HEK293 (cell line): ENCODE results near the gene TAF10.

Experiments used
- CTCF ChIA-PET: fragments of 350-600 bp; formaldehyde crosslinking; extraction: SDS; loops from one replicate; lab custom pipeline; 2021; ENCODE audit warnings: antibody characterized with exemption; lab: Yijun Ruan, JAX
- POLR2A ChIA-PET: fragments of 300-600 bp; formaldehyde crosslinking; extraction: SDS; loops from one replicate; lab custom pipeline; 2020; ENCODE audit warnings: antibody characterized with exemption, inconsistent platforms; lab: Yijun Ruan, JAX
- H3K27ac ChIP-seq: fragments of 200-500 bp; sonication (Bioruptor generic); 2 replicates; pipeline ENCODE4 v1.5.1; 2014; ENCODE audit warnings: low read depth, low read length, control low read depth, inconsistent platforms; ENCODE audit errors: extremely low read depth
- H3K36me3 ChIP-seq, 2 experiments: fragments of 200-500 bp in 1 of 2; sonication (Bioruptor generic) in 1 of 2; 1 replicate in 1 of 2; 2 replicates in 1 of 2; pipeline ENCODE4 v1.5.1; 2014 to 2017; ENCODE audit warnings: inconsistent platforms in 2 of 2, low read length in 2 of 2; ENCODE audit not compliant: control insufficient read depth in 2 of 2, insufficient read depth in 1 of 2
- H3K4me1 ChIP-seq: fragments of 200-500 bp; sonication (Bioruptor generic); 2 replicates; pipeline ENCODE4 v1.5.1; 2014; ENCODE audit warnings: mild to moderate bottlenecking, low read length, inconsistent platforms; ENCODE audit not compliant: control insufficient read depth, insufficient read depth
- H3K4me3 ChIP-seq: 2 replicates; pipeline ENCODE4 v1.5.1; 2011; ENCODE audit warnings: low read depth, mild to moderate bottlenecking, control low read depth, low read length, moderate library complexity
- H3K9me3 ChIP-seq: fragments of 200-500 bp; sonication (Bioruptor generic); 2 replicates; pipeline ENCODE4 v1.5.1; 2014; ENCODE audit warnings: low read depth, low read length, inconsistent platforms; ENCODE audit not compliant: control insufficient read depth, insufficient read depth
- BCL11B ChIP-seq: fragments of 450-650 bp; formaldehyde crosslinking; IDR thresholded peaks from 2 replicates; pipeline ENCODE4 v1.5.1; 2016; ENCODE audit warnings: low read depth, missing biosample characterization, missing genetic modification characterization
- EGR2 ChIP-seq: fragments of 450-650 bp; formaldehyde crosslinking; IDR thresholded peaks from 2 replicates; pipeline ENCODE4 v1.5.1; 2016; ENCODE audit warnings: low read depth, missing biosample characterization, missing genetic modification characterization
- GFI1B ChIP-seq: fragments of 450-650 bp; formaldehyde crosslinking; IDR thresholded peaks from 2 replicates; pipeline ENCODE4 v1.5.1; 2016; ENCODE audit warnings: missing biosample characterization, missing genetic modification characterization
- KLF9 ChIP-seq: fragments of 450-650 bp; formaldehyde crosslinking; IDR thresholded peaks from 2 replicates; pipeline ENCODE4 v1.5.1; 2016; ENCODE audit warnings: missing biosample characterization, missing genetic modification characterization, low read depth
- OVOL3 ChIP-seq: fragments of 450-650 bp; formaldehyde crosslinking; IDR thresholded peaks from 2 replicates; pipeline ENCODE4 v1.5.1; 2016; ENCODE audit warnings: missing biosample characterization, missing genetic modification characterization
- ZBTB21 ChIP-seq: fragments of 450-650 bp; formaldehyde crosslinking; IDR thresholded peaks from 2 replicates; pipeline ENCODE4 v1.5.1; 2017; ENCODE audit warnings: missing biosample characterization, missing genetic modification characterization
- ZBTB6 ChIP-seq: fragments of 450-650 bp; formaldehyde crosslinking; IDR thresholded peaks from 2 replicates; pipeline ENCODE4 v1.5.1; 2017; ENCODE audit warnings: missing biosample characterization, missing genetic modification characterization
- ZNF16 ChIP-seq: fragments of 450-650 bp; formaldehyde crosslinking; IDR thresholded peaks from 2 replicates; pipeline ENCODE4 v1.5.1; 2016; ENCODE audit warnings: low read depth, missing biosample characterization, missing genetic modification characterization
- ZNF169 ChIP-seq: fragments of 450-650 bp; formaldehyde crosslinking; IDR thresholded peaks from 2 replicates; pipeline ENCODE4 v1.5.1; 2016; ENCODE audit warnings: missing biosample characterization, missing genetic modification characterization
- ZNF202 ChIP-seq: fragments of 450-650 bp; formaldehyde crosslinking; IDR thresholded peaks from 2 replicates; pipeline ENCODE4 v1.5.1; 2016; ENCODE audit warnings: missing biosample characterization, missing genetic modification characterization, borderline replicate concordance
- ZNF366 ChIP-seq: fragments of 450-650 bp; formaldehyde crosslinking; conservative IDR thresholded peaks from 2 replicates; pipeline ENCODE4 v1.5.1; 2016; ENCODE audit warnings: missing biosample characterization, missing genetic modification characterization
- ZNF473 ChIP-seq: fragments of 450-650 bp; formaldehyde crosslinking; IDR thresholded peaks from 2 replicates; pipeline ENCODE4 v1.5.1; 2017; ENCODE audit warnings: missing biosample characterization, missing genetic modification characterization
- ZNF549 ChIP-seq: fragments of 450-650 bp; IDR thresholded peaks from 2 replicates; pipeline ENCODE4 v1.5.1; 2018; ENCODE audit warnings: missing biosample characterization, missing genetic modification characterization, mild to moderate bottlenecking, inconsistent platforms, moderate library complexity
- ZNF561 ChIP-seq: fragments of 450-650 bp; IDR thresholded peaks from 2 replicates; pipeline ENCODE4 v1.5.1; 2018; ENCODE audit warnings: missing biosample characterization, missing genetic modification characterization, borderline replicate concordance
- ZNF596 ChIP-seq: fragments of 450-650 bp; IDR thresholded peaks from 2 replicates; pipeline ENCODE4 v1.5.0; 2018; ENCODE audit warnings: missing biosample characterization, mild to moderate bottlenecking, missing genetic modification characterization, moderate library complexity
- ZNF600 ChIP-seq: fragments of 450-650 bp; formaldehyde crosslinking; IDR thresholded peaks from 2 replicates; pipeline ENCODE4 v1.5.1; 2016; ENCODE audit warnings: missing biosample characterization, missing genetic modification characterization
- ZNF623 ChIP-seq: fragments of 450-650 bp; formaldehyde crosslinking; IDR thresholded peaks from 2 replicates; pipeline ENCODE4 v1.5.1; 2016; ENCODE audit warnings: missing biosample characterization, missing genetic modification characterization
- ZNF658 ChIP-seq: fragments of 450-650 bp; formaldehyde crosslinking; IDR thresholded peaks from 2 replicates; pipeline ENCODE4; 2016; ENCODE audit warnings: missing biosample characterization, missing genetic modification characterization
- ZNF768 ChIP-seq: fragments of 450-650 bp; formaldehyde crosslinking; IDR thresholded peaks from 2 replicates; pipeline ENCODE4 v1.5.1; 2018; ENCODE audit warnings: missing biosample characterization, mild to moderate bottlenecking, missing genetic modification characterization
- TF ChIP-seq, protein P1 (sequence below): fragments of 450-650 bp; formaldehyde crosslinking; IDR thresholded peaks from 2 replicates; pipeline ENCODE4 v1.5.1; 2016; ENCODE audit warnings: missing biosample characterization, missing genetic modification characterization
- TF ChIP-seq, protein P2 (sequence below): fragments of 450-650 bp; formaldehyde crosslinking; IDR thresholded peaks from 2 replicates; pipeline ENCODE4 v1.5.1; 2017; ENCODE audit warnings: missing biosample characterization, missing genetic modification characterization
- TF ChIP-seq, protein P3 (sequence below): fragments of 450-650 bp; formaldehyde crosslinking; IDR thresholded peaks from 2 replicates; pipeline ENCODE4 v1.5.1; 2016; ENCODE audit warnings: missing biosample characterization, missing genetic modification characterization

TAF10 gene

DNA sequence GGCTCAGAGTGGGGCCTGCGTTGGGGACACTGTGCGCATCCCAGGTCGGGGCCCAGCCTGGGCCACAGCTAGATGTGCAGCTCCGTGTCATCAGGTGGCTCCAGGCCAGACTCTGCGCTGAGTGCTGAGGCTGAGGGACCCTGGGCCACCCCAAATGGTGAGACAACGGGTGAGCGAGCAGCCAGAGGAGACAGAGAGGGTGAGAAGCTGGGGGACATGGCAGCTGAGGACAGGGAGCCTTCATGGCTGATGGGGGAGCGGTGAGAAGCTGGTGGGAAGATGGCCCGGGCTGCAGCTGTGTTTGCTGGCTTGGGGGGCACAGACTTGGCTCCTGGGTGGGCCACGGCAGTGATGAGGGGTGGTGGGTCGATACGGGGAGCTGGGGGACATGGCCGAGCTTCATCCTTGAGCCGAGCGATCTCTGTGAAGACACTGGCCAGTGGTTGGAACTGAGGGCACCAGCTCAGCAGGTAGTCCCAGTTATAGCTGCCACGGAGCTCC, 9.7 kb upstream of the TAF10 start:
- no peak overlapping the region for H3K4me3 ChIP-seq
- 0 out of 2 replicates have a peak, but pooled peaks cover 4% of the 10 kb centered on the region for H3K4me1 ChIP-seq
- no peaks in the 10 kb centered on the region for H3K9me3 ChIP-seq
- H3K36me3 ChIP-seq = peaks cover 0 to 22% of the 10 kb centered on the region in 2 experiments; a peak in 1 of 3 replicates
- H3K27ac ChIP-seq = no peak overlapping the region
- ChIA-PET POLR2A (interaction anchor here (1.0 to 1.9 kb wide), 3 partner anchors 10 to 19 kb away, joined by 3 to 8 read pairs (median 3); partner anchors contain the start of genes ILK and TAF10), CTCF (interaction anchor here (0.6 to 1.1 kb wide), 2 partner anchors 10 to 65 kb away, joined by 3 to 5 read pairs; no protein-coding TSS in a partner anchor)
- TF ChIP-seq ZBTB6 (no peak), ZNF473 (tag by site-specific recombination) (no peak), ZNF768 (tag by site-specific recombination) (no peak)

DNA sequence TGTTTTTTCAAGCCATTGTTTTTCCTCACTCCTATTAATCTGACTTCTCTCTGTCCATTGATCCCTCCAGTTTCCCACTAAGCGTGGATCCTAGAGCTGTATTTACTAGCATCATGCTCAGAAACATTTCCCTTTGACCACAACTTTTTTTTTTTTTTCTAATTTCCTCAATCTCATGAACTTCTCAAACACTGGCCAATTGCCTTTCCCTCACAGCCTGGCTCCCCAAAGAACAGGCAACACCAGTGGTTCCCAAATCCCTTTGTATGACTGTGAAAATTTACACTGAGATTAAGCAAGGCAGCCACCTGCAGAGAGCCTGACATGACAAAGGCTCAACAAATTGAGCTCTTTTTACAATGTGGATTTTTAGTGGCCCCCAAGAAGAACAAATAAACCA, 8.6 kb upstream of the TAF10 start:
- no peak overlapping the region for H3K4me3 ChIP-seq
- TF ChIP-seq ZBTB21 (no peak), ZNF623 (tag by site-specific recombination) (no peak), ZNF561 (tag by site-specific recombination) (no peak), ZNF16 (tag by site-specific recombination) (no peak), ZNF169 (no peak)
- no peaks in the 10 kb centered on the region for H3K9me3 ChIP-seq
- peaks cover 0 to 27% of the 10 kb centered on the region in 2 experiments; a peak in 1 of 3 replicates for H3K36me3 ChIP-seq
- POLR2A ChIA-PET = interaction anchor here (1.9 to 2.5 kb wide), 2 partner anchors 9 to 63 kb away, joined by 8 to 14 read pairs; partner anchors contain the start of genes MRPL17 and TAF10
- no peak overlapping the region for H3K27ac ChIP-seq
- 0 out of 2 replicates have a peak, but pooled peaks cover 4% of the 10 kb centered on the region for H3K4me1 ChIP-seq
- CTCF ChIA-PET = no interaction called here

- 0 out of 2 replicates have a peak, but pooled peaks cover 4% of the 10 kb centered on the region for H3K4me1 ChIP-seq
- ChIA-PET CTCF (interaction anchor here (0.6 to 1.2 kb wide), 4 partner anchors 14 to 240 kb away, joined by 3 to 7 read pairs (median 6); no protein-coding TSS in a partner anchor), POLR2A (interaction anchor here (0.9 to 2.5 kb wide), 7 partner anchors 8 to 137 kb away, joined by 3 to 14 read pairs (median 6); partner anchors contain the start of genes ARFIP2, MRPL17 and TIMM10B)
- H3K9me3 ChIP-seq = no peaks in the 10 kb centered on the region
- H3K27ac ChIP-seq = no peak within 1 kb of the TSS
- H3K4me3 ChIP-seq = peak within 1 kb of the TSS; percentile 78
- peaks cover 0 to 31% of the 10 kb centered on the region in 2 experiments; a peak in 1 of 3 replicates for H3K36me3 ChIP-seq
- no peak for TF ChIP-seq EGR2
- no peak for TF ChIP-seq ZNF202
- TF ChIP-seq, protein P1, sequence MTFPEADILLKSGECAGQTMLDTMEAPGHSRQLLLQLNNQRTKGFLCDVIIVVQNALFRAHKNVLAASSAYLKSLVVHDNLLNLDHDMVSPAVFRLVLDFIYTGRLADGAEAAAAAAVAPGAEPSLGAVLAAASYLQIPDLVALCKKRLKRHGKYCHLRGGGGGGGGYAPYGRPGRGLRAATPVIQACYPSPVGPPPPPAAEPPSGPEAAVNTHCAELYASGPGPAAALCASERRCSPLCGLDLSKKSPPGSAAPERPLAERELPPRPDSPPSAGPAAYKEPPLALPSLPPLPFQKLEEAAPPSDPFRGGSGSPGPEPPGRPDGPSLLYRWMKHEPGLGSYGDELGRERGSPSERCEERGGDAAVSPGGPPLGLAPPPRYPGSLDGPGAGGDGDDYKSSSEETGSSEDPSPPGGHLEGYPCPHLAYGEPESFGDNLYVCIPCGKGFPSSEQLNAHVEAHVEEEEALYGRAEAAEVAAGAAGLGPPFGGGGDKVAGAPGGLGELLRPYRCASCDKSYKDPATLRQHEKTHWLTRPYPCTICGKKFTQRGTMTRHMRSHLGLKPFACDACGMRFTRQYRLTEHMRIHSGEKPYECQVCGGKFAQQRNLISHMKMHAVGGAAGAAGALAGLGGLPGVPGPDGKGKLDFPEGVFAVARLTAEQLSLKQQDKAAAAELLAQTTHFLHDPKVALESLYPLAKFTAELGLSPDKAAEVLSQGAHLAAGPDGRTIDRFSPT (tag by site-specific recombination) = no peak
- no peak for TF ChIP-seq GFI1B (tag by site-specific recombination)
- no peak for TF ChIP-seq KLF9 (tag by site-specific recombination)
- TF ChIP-seq BCL11B (tag by site-specific recombination) = no peak
- TF ChIP-seq ZNF600 (tag by site-specific recombination) = peak; percentile 99
- TF ChIP-seq ZNF366 (tag by site-specific recombination) = no peak; the same call in 1 of the 2 replicates
- TF ChIP-seq ZNF658 = no peak
- TF ChIP-seq, protein P2, sequence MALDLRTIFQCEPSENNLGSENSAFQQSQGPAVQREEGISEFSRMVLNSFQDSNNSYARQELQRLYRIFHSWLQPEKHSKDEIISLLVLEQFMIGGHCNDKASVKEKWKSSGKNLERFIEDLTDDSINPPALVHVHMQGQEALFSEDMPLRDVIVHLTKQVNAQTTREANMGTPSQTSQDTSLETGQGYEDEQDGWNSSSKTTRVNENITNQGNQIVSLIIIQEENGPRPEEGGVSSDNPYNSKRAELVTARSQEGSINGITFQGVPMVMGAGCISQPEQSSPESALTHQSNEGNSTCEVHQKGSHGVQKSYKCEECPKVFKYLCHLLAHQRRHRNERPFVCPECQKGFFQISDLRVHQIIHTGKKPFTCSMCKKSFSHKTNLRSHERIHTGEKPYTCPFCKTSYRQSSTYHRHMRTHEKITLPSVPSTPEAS (tag by site-specific recombination) = no peak
- TF ChIP-seq ZNF549 (tag by site-specific recombination) = no peak
- TF ChIP-seq, protein P3, sequence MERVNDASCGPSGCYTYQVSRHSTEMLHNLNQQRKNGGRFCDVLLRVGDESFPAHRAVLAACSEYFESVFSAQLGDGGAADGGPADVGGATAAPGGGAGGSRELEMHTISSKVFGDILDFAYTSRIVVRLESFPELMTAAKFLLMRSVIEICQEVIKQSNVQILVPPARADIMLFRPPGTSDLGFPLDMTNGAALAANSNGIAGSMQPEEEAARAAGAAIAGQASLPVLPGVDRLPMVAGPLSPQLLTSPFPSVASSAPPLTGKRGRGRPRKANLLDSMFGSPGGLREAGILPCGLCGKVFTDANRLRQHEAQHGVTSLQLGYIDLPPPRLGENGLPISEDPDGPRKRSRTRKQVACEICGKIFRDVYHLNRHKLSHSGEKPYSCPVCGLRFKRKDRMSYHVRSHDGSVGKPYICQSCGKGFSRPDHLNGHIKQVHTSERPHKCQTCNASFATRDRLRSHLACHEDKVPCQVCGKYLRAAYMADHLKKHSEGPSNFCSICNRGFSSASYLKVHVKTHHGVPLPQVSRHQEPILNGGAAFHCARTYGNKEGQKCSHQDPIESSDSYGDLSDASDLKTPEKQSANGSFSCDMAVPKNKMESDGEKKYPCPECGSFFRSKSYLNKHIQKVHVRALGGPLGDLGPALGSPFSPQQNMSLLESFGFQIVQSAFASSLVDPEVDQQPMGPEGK = peak; percentile 75
- TF ChIP-seq OVOL3 (tag by site-specific recombination) = no peak
- TF ChIP-seq ZNF596 (tag by site-specific recombination) = no peak
These were observed 7.2 kb upstream of the TAF10 start, which contains the start of gene TPP1 for GRCh38 chr11:6619004-6619745. Gene TPP1, minus strand, starts transcription at chr11:6619422. Its CDS starts 22 bp downstream, at chr11:6619400.
